GM20431 (cell line): Measurements from ENCODE around the gene JUN.

Experiments used
- in situ Hi-C: fragments of 300-500 bp; cut with MseI, MboI; formaldehyde crosslinking; loops from one replicate; pipeline ENCODE4 v1.15.0; 2020; ENCODE audit warnings: low sequenced_read_pairs; ENCODE audit not compliant: unreplicated experiment

JUN gene

GRCh38 chr1:58767143-58767542 lies 16.7 kb downstream of the JUN start:
- in situ Hi-C loops: no loop called here

GRCh38 chr1:58765441-58765840 lies 18.4 kb downstream of the JUN start:
- in situ Hi-C loops: no loop called here

- in situ Hi-C loops: no loop called here
These were observed 18.8 kb downstream of the JUN start for GRCh38 chr1:58765006-58765405.

GRCh38 chr1:58764294-58764978 lies 19.4 kb downstream of the JUN start:
- in situ Hi-C loops: no loop called here

- in situ Hi-C loops: no loop called here
These were observed 20.6 kb downstream of the JUN start for GRCh38 chr1:58763214-58763613.

- in situ Hi-C loops: no loop called here
These were observed 21.0 kb downstream of the JUN start for GRCh38 chr1:58762806-58763205.

- in situ Hi-C loops: no loop called here
These were observed 28.4 kb downstream of the JUN start for GRCh38 chr1:58755468-58755872.

- in situ Hi-C loops: no loop called here
These were observed 29.0 kb downstream of the JUN start for GRCh38 chr1:58754683-58755467.

GRCh38 chr1:58754073-58754613 lies 29.7 kb downstream of the JUN start:
- in situ Hi-C loops: no loop called here

GRCh38 chr1:58753431-58753866 lies 30.4 kb downstream of the JUN start:
- in situ Hi-C loops: no loop called here

GRCh38 chr1:58749646-58750045 lies 34.2 kb downstream of the JUN start:
- in situ Hi-C loops: loop anchor here (10.0 kb wide), 1 partner anchor 955 kb away; no protein-coding TSS in a partner anchor

GRCh38 chr1:58748666-58749065 lies 35.2 kb downstream of the JUN start:
- in situ Hi-C loops: loop anchor here (10.0 kb wide), 1 partner anchor 956 kb away; no protein-coding TSS in a partner anchor

- in situ Hi-C loops: loop anchor here (10.0 kb wide), 1 partner anchor 958 kb away; no protein-coding TSS in a partner anchor
These were observed 37.1 kb downstream of the JUN start for GRCh38 chr1:58746757-58747156.

- in situ Hi-C loops: loop anchor here (10.0 kb wide), 1 partner anchor 959 kb away; no protein-coding TSS in a partner anchor
These were observed 37.7 kb downstream of the JUN start for GRCh38 chr1:58746182-58746581.

GRCh38 chr1:58745666-58746065 lies 38.2 kb downstream of the JUN start:
- in situ Hi-C loops: loop anchor here (10.0 kb wide), 1 partner anchor 959 kb away; no protein-coding TSS in a partner anchor

GRCh38 chr1:58745117-58745516 lies 38.7 kb downstream of the JUN start:
- in situ Hi-C loops: loop anchor here (10.0 kb wide), 1 partner anchor 960 kb away; no protein-coding TSS in a partner anchor

GRCh38 chr1:58741678-58742553 lies 41.9 kb downstream of the JUN start:
- in situ Hi-C loops: loop anchor here (10.0 kb wide), 1 partner anchor 963 kb away; no protein-coding TSS in a partner anchor

- in situ Hi-C loops: loop anchor here (10.0 kb wide), 1 partner anchor 965 kb away; no protein-coding TSS in a partner anchor
These were observed 43.9 kb downstream of the JUN start for GRCh38 chr1:58739856-58740466.

GRCh38 chr1:58738876-58739275 lies 45.0 kb downstream of the JUN start:
- in situ Hi-C loops: no loop called here
